Measurements from ENCODE around the gene RHBDD1. TPM values are rescaled to one million over a fixed set of nuclear protein-coding genes. Genes with fewer than 3 reads are reported as not detected.
"Not testable (repeated sequence)": the region's sequence is repeated elsewhere in the genome, so short reads cannot be mapped to it uniquely, and the experiment has no call there.

RHBDD1 gene
- total and polyA plus RNA-seq, 8 donors: 1.8 to 31.6 (median 6.0) TPM

DNA sequence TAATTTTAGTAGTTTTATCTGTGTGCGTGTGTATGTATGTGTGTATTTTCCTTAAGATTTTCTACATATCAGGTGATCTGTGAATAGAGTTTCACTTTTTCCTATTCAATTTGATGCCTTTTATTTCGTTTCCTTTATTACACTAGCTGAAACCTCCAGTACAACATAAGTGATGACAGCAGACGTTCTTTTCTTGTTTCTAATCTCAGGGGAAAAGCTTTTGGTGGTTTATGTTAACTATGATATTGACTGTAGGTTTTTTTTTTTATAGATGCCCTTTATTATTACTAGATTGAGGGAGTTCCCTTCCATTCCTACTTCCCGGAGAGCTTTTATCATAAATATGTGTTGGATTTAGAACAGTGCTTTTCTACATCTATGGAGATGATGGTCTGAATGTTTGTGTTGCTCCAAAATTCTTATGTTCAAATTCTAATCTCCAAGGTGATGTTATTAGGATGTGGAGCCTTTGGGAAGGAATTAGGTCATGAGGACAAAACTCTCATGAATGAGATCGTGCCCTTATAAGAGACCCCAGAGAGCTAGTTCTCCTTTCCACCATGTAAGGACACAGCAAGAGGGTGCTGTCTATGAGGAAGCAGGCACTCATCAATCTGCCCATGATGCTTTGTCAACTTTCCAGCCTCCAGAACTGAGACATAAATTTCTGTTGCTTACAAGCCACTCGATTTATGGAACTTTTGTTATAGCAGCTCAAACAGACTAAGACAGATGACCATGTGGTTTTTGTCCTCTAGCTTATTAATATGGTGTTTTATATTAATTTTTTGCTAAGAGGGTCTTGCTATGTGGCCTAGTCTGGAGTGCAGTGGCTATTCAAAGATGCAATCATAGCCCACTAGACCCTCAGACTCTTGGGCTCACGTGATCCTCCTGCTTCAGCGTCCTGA, 5.9 kb upstream of the RHBDD1 start:
- WGBS, 5 donors: 81 to 87% (median 85%) methylated on average over 8 of the region's 8 CpGs
- no peaks in the 10 kb centered on the region for H3K27me3 ChIP-seq
- H3K36me3 ChIP-seq: no peaks in the 10 kb centered on the region
- H3K4me3 ChIP-seq: no peak overlapping the region
- TF ChIP-seq POLR2AphosphoS5 (IDR thresholded peaks at IDR 0.05) (no peak), EP300 (IDR thresholded peaks at IDR 0.05) (no peak), POLR2A (IDR thresholded peaks at IDR 0.05) (no peak)
- TF ChIP-seq, protein P1, sequence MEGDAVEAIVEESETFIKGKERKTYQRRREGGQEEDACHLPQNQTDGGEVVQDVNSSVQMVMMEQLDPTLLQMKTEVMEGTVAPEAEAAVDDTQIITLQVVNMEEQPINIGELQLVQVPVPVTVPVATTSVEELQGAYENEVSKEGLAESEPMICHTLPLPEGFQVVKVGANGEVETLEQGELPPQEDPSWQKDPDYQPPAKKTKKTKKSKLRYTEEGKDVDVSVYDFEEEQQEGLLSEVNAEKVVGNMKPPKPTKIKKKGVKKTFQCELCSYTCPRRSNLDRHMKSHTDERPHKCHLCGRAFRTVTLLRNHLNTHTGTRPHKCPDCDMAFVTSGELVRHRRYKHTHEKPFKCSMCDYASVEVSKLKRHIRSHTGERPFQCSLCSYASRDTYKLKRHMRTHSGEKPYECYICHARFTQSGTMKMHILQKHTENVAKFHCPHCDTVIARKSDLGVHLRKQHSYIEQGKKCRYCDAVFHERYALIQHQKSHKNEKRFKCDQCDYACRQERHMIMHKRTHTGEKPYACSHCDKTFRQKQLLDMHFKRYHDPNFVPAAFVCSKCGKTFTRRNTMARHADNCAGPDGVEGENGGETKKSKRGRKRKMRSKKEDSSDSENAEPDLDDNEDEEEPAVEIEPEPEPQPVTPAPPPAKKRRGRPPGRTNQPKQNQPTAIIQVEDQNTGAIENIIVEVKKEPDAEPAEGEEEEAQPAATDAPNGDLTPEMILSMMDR (IDR thresholded peaks at IDR 0.05): no peak
- no peak overlapping the region for H3K27ac ChIP-seq
- H3K4me1 ChIP-seq: peaks cover 5 to 10% (median 6%) of the 10 kb centered on the region in 4 donors
- no peaks in the 10 kb centered on the region for H3K9me3 ChIP-seq
- no peak for DNase-seq
- intact Hi-C loops (cut with DNase I; ENCODE audit: low total_unique reads): no loop called here

DNA sequence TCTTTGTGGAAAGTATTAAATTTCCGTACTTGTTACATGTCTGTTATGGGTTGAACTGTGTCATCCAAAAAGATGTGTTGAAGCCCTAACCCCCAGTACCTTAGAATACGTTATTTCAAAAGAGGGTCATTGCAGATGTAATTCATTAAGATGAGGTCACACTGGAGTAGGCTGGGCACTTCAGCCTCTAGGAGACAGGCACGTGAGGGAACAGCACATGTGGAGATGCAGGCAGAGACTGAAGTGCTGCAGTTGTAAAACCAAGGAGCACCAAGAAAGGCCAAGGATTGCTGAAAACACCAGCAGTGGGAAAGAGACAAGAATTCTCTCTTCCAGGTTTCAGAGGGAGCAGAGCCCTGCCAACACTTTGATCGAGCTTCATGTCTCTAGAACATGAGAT, 4.6 kb upstream of the RHBDD1 start:
- Histone ChIP-seq H3K4me3 (no peak overlapping the region), H3K27ac (no peak overlapping the region), H3K36me3 (no peaks in the 10 kb centered on the region), H3K9me3 (no peaks in the 10 kb centered on the region), H3K27me3 (no peaks in the 10 kb centered on the region), H3K4me1 (peaks cover 12 to 15% (median 13%) of the 10 kb centered on the region in 4 donors)
- intact Hi-C loops (cut with DNase I; ENCODE audit: low total_unique reads): no loop called here
- 84 to 93% (median 92%) methylated on average over 4 of the region's 4 CpGs for WGBS, 5 donors
- TF ChIP-seq, protein P1 (IDR thresholded peaks at IDR 0.05): no peak
- TF ChIP-seq POLR2A (IDR thresholded peaks at IDR 0.05): no peak
- TF ChIP-seq POLR2AphosphoS5 (IDR thresholded peaks at IDR 0.05): no peak
- no peak for TF ChIP-seq EP300 (IDR thresholded peaks at IDR 0.05)
- no peak for DNase-seq

GRCh38 chr2:226832061-226832460, 3.8 kb upstream of the RHBDD1 start:
- H3K4me3 ChIP-seq: no peak overlapping the region
- peaks cover 12 to 21% (median 19%) of the 10 kb centered on the region in 4 donors for H3K4me1 ChIP-seq
- TF ChIP-seq, protein P1 (IDR thresholded peaks at IDR 0.05): no peak
- no peak for TF ChIP-seq POLR2AphosphoS5 (IDR thresholded peaks at IDR 0.05)
- no peak for TF ChIP-seq EP300 (IDR thresholded peaks at IDR 0.05)
- no peak for TF ChIP-seq POLR2A (IDR thresholded peaks at IDR 0.05)
- no peaks in the 10 kb centered on the region for H3K36me3 ChIP-seq
- H3K27me3 ChIP-seq: no peaks in the 10 kb centered on the region
- no peak overlapping the region for H3K27ac ChIP-seq
- H3K9me3 ChIP-seq: no peaks in the 10 kb centered on the region
- 90 to 100% (median 97%) methylated on average over 1 of the region's 1 CpG for WGBS, 5 donors
- intact Hi-C loops (cut with DNase I; ENCODE audit: low total_unique reads): no loop called here
- no peak for DNase-seq

DNA sequence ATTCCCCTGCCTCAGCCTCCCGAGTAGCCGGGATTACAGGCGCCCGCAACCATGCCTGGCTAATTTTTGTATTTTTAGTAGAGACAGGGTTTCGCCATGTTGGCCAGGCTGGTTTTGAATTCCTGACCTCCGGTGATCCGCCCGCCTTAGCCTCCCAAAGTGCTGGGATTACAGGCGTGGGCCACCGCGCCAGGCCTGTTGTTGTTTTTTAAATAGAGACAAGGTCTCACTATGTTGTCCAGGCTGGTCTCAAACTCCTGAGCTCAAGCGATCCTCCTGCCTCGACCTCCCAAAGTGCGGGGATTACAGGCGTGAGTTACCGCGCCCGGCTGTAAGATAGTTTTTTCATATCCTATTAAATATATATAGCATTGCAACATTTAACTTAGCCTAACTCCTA, 974 bp upstream of the RHBDD1 start:
- H3K27me3 ChIP-seq, DNase-seq: not testable (repeated sequence)
- peak overlapping the region in 3 of 5 donors; percentile 99 to 100 (median 99) for H3K27ac ChIP-seq

GRCh38 chr2:226835420-226835795, 446 bp upstream of the RHBDD1 start:
- TF ChIP-seq EP300 (IDR thresholded peaks at IDR 0.05) (no peak), POLR2AphosphoS5 (IDR thresholded peaks at IDR 0.05) (no peak), POLR2A (IDR thresholded peaks at IDR 0.05) (no peak)
- TF ChIP-seq, protein P1 (IDR thresholded peaks at IDR 0.05): no peak
- peak overlapping the region; percentile 58 to 84 (median 66) for H3K4me3 ChIP-seq
- 2 to 11% (median 3%) methylated on average over 12 to 26 of the region's 26 CpGs for WGBS, 5 donors
- peak overlapping the region; percentile 97 to 100 (median 99) for H3K27ac ChIP-seq
- no peaks in the 10 kb centered on the region for H3K27me3 ChIP-seq
- intact Hi-C loops (cut with DNase I; ENCODE audit: low total_unique reads): no loop called here
- H3K36me3 ChIP-seq: peaks cover 0 to 4% (median 0%) of the 10 kb centered on the region in 4 donors
- DNase-seq: no peak
- H3K4me1 ChIP-seq: peaks cover 12 to 47% (median 33%) of the 10 kb centered on the region in 4 donors
- H3K9me3 ChIP-seq: no peaks in the 10 kb centered on the region

More for the DNA sequence above, 974 bp upstream of the RHBDD1 start:
- H3K36me3 ChIP-seq; intact Hi-C loops (cut with DNase I; ENCODE audit: low total_unique reads); H3K9me3 ChIP-seq: not testable (repeated sequence)
- WGBS, 5 donors: 85 to 93% (median 92%) methylated on average over 18 of the region's 18 CpGs
- peaks cover 12 to 47% (median 33%) of the 10 kb centered on the region in 4 donors for H3K4me1 ChIP-seq
- peak overlapping the region; percentile 58 to 84 (median 66) for H3K4me3 ChIP-seq

Data from stomach (tissue), 9 donors.